CD1c-positive myeloid dendritic cell (primary cell): ENCODE data around the gene CCT7.

ENCODE experiments used
- DNase-seq: peaks from one replicate; pipeline ENCODE4 v3.0.0-alpha.2; 2016; ENCODE audit errors: extremely low spot score

CCT7 gene

DNA sequence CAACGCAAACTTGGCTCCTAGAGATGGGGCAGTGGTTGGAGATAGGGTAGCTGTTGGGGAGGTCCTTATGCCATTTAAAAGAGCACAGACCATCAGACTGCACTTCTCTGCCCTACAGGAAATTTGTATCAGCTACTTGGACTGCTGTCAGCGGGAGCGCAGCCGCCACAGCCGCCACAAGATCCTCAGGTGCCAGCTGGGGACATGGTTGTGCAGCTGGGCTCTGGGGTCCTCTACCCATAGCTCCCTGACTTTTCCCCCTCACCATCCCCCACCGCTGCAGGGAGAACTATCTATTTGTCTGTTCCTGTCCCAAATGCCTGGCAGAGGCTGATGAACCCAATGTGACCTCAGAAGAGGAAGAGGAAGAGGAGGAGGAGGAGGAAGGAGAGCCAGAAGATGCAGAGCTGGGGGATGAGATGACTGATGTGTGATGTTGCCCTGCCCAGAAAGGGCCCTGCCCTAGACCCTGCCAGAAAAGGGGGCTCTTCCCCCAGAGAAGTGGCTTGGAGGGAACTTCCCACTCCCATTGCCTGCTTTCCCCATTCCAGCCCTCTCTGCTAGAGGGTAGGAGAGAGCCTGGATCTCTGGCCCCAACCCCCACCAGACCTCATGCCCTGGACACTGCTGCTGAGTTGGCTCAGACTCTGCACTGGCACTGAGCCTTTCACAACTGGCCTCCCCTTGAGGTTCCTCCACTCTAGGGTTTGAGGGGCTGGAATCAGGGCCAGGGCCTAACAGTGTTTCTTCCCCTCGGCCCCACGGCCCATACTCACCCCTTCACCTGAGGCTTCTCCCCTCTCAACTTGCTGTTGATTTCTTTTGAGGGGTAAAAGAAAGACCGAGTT is 8.4 kb upstream of the CCT7 start:
- peak; percentile 9 for DNase-seq

DNA sequence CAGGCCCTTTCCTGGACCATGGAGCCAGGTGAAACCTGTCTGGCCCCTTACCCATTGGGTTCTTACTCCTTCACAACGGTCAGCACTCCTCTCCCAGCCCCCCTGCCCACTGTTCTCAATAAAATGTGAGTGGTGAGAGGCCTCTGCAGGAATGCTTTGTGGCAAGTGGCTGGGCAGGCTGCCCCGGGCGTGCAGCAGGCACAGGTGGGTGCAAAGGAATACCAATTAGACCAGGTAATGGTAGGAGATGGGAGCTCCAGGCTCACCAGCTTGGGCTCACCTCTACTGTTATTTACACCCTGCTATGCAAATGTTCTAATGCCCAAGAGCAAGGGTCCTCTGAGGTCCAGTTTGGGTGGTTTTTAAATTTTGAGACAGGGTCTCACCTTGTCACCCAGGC is 7.0 kb upstream of the CCT7 start:
- DNase-seq: no peak

DNA sequence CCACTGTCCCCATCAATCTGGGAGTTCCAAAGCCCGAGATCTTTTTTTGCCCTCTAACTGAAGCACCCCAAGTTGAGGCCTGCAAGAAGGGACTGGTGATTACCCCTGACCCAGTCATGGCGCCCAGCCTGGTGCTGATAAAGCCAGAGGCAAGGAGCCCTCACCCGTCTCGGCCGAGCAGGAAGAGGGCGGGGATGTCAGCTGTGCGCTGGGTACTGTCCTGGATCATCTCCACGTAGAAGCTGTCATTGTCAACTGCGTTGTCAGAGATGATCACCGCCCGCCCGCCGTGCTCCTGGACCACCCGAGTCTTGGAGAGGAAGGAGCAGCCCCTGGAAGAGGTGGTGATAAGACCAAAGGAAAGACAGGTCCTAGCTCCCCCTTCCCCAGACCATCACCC is 5.5 kb upstream of the CCT7 start:
- no peak for DNase-seq

DNA sequence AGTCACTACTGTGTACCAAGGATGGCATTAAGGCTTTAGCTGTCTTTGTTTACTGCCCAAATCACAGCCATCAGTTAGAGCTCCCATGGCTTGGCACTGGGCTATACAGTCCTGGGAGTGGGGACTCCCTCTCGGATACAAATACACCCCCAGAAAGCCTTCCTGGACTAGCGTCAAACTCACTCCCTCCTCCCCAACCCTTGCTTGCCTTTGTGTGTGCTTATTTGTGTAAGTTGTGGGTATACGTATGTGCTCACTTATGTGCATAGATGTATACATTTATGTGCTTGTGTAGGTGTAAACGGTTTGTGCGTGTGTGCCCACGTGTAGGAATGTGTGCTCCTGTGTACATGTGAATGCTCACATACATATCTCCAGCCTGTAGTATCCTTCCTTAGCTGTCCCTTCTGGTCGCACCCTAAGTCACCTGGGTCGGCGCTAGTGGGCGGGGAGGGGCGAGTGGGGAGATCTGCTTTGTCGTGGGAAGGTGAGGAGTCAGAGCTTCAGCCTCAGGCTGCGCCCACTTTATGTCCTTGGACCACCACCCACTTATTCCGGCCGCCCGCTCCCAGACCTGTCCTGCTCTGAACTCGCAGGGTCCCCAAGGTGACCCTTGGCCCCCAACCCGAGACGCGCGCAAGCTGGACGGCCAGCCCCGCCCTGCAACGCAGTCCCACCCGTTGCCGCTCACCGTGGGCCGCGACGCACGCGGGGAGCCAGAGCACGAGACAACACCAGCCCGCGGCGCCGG is 1.5 kb upstream of the CCT7 start:
- DNase-seq: no peak

DNA sequence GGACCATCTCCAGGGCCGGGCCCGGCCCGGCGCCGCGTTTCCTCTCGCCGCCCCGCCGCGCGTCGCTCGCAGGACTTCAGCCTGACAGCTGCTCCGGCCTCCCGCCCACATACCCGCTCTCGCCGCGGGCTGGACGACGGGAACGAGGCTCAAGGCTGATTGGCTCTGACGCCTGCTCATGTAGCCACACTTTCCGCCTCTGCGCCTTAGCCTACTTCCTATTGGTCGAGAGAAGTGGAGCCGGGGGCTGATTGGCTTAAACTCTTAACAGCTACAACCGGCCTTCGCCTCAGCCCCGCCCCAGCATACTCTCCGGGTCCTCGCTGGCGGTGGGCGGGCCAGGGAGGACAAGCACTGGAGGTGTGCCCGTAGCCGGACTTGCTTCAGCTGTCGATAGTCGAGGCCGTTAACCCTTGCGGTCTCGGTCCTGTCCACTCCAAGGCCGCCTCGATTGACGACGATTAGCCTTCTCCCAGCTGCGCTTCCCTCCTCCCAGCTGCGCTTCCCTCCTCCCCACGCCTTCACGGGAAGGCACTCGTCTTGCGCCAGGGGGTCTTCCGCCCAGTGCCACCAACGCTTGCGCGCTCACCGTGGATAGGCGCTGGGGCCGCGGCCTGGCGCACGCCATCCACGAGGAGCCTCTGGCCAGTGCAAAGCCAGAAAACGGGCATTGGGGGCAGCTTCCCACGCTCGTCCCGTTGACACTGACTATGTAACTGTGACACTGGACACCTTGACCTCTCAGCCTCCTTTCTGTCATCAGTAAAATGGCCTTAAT is 765 bp upstream of the CCT7 start, which contains the start of gene PRADC1:
Gene PRADC1, minus strand, starts transcription at position 86 of the 778 bp plus-strand sequence. Its CDS starts 79 bp downstream, at position 7.
- DNase-seq: peak; percentile 99

DNA sequence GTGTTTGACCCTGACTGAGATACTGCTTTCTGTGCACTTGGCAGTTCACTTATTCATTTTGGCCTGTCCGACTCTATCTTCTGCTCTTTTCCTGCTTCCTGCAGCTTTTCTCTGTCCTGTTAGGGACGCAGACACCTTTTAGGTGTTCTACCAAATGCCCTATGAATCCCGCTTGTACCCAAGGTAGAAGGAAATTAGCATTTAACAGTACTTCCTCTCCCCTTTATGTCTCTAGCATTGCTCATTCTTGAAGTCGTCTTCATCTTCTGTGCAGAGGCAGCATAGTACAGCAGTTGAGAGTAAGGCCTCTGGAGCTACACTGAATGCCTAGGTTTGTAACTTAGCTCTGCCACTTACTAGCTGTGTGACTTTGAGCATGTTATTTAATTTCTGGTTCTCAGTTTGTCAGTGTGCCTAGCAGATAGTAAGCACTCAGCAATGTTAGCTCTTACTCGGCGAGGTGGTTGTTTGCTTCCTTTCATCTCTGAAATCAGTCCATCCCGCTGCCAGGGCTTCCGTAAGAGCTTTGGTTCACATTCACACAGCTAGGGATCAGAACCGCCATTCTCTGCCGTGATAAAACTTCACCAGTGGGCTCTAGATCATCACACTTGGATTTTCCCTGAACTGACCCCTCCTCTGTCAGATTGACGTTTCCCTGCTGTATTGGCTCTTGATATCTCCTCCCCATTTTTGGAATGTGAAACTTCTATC is 1.4 kb downstream of the CCT7 start:
- DNase-seq: no peak

DNA sequence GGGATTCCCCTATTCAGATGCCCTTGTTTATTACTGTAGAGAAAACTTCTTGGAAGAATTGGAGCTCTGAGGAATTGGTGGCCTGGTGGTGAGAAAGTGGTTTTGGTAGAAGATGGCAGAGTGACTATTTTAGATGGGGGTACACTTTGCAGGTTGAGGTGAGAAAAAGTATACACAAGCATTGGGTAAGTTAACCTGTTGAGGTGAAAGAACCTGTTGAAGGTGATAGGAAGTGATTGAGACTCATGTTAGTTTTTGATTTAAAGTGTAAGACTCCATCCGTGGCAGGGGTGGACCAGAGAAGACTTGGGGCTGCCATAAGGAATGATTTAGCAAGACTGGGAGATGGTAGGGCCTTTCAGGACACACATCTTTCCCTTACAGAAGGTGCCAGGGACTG is 3.1 kb downstream of the CCT7 start:
- DNase-seq: no peak

DNA sequence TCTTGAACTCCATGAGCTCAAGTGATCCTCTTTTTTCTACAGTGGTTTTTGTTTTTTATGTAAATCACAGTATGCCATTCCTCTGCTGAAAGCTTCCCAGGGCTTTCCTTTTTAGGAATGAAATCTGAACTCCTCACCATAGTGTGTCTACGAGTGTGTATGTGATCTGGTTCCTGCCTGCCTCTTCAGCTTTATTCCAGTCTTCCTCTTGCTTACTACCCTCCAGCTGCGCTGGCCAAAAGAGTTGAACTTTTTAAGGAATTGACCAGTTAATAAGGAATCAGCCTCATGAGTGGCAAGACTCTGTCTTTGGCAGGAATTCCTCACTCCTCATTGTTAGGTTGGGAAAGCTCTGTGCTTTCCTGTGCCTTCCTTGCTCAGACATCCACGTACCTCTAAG is 4.0 kb downstream of the CCT7 start:
- DNase-seq: no peak

DNA sequence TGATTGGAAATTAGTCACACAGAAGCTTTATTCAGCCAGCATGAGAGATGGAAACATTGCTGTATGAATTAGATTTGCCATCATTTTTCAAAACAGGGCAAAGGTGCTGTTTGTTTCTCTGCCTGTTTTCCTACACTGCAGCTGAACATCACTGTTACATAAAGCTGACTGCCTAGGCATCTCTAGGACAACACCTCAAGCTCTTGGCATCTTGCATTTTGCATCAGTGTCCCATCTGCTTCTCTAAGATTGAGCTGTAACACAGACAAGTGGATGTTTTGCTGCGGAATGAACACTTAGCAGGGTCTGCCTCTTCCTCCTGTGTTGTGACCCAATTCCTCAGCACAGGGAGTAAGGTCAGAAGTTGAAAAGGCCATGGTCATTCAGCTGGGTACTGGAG is 4.9 kb downstream of the CCT7 start:
- no peak for DNase-seq

DNA sequence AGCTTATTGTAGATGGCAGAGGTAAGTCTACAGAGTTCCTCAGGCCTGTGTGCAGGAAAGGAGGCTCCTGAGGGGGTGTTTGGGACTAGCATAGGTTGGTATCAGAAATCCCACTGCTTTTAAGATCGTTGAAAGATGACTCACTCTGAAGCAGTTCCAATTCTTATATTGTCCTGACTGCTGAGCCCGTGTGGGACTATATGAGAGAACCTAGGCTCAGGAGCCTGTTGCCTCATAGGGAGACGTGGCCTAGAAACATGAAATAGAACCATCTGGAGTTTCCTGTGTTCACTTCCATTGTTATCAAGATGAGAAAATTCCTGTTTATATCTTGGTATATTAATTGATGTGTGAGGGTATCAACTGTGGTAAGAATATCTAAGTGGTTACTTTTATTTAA is 5.7 kb downstream of the CCT7 start:
- DNase-seq: no peak

DNA sequence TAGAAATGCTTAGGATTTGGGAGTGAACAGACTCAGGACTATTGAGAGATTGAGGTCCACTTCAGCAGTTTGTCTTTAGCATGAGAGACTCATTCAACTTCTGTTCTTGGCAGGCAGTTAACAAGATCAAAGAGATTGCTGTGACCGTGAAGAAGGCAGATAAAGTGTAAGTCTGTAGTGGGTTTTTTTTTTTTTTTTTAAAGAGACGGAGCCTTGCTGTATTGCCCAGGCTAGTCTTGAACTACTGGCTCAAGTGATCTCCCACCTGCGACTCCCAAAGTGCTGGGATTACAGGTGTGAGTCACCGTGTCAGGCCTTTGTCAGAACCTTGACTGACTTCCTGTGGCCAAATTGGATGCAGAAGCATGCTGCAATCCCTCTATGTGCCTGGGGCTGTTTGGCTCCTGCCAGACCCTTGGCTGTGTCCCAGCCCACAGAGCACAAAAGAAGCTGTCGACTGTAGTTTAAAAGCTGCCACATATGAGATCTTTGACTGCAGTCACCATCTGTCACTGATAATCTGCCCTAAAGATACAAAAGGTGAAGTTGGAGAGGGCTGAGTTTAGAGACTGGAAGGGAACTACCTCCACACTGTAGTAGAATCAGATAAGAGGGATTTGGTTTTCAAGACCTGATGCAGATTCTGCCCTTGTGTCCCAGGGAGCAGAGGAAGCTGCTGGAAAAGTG is 9.9 kb downstream of the CCT7 start:
- no peak for DNase-seq

DNA sequence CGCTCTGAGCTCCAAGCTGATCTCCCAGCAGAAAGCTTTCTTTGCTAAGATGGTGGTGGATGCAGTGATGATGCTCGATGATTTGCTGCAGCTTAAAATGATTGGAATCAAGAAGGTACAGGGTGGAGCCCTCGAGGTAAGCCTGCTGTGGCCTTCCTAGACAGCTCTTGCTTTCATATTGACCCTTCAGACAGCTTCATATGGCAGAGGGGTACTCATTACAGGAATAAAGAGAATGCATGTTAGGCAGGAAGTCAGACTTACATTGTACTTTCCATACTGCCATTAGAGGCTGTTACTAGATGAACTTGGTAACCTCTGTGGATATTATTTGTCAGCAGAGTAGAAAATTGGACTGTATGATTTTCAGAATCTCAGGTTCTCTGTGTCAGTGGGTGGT is 10.5 kb downstream of the CCT7 start:
- DNase-seq: no peak

DNA sequence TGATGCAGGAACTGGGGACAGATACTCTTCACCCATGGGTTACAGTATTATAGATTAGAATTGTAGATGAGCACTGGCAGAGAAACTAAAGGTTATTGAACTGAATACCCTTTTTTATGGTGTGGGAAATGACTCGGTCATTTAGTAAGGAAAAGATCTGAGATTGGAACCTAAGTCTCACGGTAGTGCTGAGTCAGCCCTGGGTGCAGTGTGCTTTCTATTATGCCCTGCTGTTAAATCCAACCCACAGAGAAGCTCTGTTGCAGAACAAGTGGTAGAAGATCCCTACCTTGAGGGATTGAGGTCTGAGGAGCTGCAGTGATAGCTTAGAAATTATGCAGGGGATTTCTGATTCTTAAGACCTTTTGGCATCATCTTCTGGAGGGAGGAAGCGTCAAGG is 12.7 kb downstream of the CCT7 start:
- DNase-seq: no peak

DNA sequence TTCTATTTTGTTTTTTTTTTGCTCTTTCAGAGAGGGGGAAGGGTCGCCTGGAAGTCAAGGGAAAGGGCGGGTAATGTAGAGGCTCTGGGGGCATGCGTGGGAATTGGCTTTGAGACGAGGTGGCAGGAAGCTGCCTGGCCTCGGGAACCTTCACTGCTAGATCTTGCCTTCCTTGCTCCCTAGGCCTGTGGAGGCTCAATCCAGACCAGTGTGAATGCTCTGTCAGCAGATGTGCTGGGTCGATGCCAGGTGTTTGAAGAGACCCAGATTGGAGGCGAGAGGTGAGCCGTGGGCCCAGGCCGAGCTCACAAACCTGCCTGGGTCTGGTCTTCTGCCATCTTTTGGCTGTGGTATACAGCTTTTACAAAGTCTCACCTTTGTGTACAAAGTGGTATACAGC is 15.5 kb downstream of the CCT7 start:
- DNase-seq: no peak

DNA sequence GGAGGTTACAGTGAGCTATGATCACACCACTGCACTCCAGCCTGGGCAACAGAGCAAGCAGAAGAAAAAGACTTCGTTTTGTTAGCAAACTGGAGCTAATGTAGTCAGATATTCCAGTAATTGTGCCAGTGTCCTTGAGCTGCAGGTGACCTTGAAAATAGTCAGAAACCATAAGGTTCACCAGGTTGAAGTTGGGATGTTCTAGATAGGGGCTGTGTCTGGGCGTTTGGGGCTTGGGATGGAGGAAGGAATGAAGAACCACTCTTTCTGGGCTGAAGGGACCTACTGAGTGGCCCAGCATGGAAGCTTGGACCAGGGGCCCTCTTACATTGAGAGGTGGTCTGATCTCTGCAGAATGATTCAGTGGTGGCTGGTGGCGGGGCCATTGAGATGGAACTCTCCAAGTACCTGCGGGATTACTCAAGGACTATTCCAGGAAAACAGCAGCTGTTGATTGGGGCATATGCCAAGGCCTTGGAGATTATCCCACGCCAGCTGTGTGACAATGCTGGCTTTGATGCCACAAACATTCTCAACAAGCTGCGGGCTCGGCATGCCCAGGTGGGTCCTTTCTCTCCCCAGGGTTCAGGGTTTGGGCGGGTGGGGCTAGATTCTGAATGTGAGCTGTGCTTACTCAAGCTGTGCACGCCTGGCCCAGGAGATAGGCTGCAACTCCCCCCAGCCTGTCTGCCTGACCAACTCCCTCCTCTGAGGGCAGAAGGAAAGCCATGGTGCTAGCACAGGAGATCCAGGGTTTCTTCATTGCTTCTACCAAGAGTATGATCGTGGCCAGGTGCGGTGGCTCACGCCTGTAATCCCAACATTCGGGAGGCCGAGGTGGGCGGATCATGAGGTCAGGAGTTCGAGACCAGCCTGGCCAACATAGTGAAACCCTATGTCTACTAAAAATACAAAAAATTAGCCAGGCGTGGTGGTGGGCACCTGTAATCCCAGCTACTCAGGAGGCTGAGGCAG is 17.1 kb downstream of the CCT7 start:
- DNase-seq: no peak

DNA sequence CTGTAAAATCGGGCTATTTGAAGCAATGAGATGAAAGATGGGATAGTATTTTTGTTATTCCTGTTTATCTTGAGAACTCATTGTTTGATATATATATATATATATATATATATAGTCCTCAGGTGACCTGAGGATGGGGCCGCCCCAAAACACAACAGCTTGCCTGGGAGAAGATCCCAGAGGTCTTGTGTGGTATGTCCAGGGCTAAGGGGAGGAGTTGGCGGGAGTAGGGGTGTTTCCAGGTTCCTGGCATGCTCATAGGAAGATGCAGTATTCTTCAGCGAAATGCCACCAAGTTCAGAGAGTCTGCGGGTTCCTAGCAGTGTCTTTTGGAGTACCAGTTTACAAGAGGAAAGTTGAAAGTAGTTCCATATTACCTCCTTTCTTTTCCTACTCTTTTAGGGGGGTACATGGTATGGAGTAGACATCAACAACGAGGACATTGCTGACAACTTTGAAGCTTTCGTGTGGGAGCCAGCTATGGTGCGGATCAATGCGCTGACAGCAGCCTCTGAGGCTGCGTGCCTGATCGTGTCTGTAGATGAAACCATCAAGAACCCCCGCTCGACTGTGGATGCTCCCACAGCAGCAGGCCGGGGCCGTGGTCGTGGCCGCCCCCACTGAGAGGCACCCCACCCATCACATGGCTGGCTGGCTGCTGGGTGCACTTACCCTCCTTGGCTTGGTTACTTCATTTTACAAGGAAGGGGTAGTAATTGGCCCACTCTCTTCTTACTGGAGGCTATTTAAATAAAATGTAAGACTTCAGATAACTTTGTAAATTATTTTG is 18.3 kb downstream of the CCT7 start:
- DNase-seq: no peak

DNA sequence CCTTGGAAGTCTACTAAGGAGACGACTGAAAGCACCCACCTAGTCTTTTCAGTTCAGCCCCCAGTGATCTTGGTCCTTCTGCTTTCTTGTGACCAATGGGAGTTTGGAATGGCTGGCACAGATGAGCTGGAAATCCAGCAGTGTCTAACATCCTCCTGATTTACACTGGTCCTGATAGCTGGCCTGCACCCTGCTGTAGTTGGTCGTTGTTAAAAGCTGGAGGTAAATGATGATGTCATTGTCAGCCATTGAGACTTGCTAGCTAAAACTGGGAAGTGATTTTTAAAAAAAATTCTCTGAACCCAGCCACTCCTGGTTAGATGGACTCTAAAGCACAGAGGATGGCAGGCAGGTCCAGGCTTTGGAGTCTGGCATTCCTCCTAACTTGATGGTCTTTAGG is 19.3 kb downstream of the CCT7 start:
- DNase-seq: peak; percentile 13

DNA sequence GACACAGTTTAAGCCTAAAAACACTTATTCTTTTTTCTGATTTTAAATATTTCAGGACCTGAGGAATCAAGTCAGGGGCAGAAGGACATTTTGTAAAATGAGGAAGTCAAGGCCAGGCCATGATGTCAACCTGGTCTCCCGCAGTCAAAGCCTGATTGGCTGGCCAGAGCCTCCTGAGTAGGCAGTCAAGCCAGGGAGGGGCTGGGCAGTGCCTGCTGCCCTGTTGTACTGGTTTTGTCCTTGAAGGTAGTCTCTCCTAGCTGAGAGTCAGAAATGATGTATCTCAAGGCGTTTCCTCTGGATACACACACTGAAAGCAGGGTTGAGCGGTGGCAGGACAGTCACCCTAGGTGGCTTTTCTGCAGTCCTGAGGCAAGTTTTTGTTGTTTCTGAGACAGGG is 19.8 kb downstream of the CCT7 start:
- peak; percentile 64 for DNase-seq

DNA sequence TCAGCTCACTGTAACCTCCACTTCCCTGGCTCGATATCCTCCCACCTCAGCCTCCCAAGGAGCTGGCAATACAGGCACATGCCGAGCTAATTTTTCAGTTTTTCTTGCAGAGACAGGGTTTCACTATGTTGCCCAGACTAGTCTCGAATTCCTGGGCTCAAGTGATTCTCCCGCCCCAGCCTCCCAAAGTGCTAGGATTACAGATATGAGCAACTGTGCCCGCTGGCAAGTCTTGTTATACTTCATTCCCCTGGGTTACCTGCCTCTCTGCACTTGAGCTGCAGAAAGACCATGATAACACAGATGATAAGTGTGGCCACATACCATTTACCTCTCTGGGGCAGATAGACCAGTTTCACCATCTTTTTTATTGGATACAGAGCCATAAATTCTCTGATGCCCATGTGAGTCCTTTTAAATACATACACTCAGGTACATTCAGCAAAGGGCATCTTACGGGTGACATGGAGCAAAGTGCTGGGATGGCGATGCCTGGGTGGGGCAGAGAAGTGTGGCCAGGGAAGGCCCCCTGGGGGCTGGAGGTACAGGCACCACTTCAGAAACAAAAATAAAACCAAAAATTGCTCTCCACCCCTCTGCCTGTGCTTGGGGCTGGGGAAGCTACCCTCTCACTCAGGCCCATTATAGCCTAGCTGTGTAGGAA is 20.4 kb downstream of the CCT7 start:
- DNase-seq: no peak
